Measurements from ENCODE around the gene SPIN1.
"Not testable (repeated sequence)": the region's sequence is repeated elsewhere in the genome, so short reads cannot be mapped to it uniquely, and the experiment has no call there.

SPIN1 gene

GRCh38 chr9:88388203-88388885 is at the start of gene SPIN1:
Gene SPIN1 (plus strand): TSS chr9:88388444. CDS start chr9:88426540, 38,096 bp downstream.
- H3K4me1 Mint-ChIP-seq (ENCODE audit: low read depth) = peaks cover 46% of the 10 kb centered on the region
- no peaks in the 10 kb centered on the region for H3K36me3 Mint-ChIP-seq (ENCODE audit: low read depth)
- peak within 1 kb of the TSS; percentile 93 for H3K4me3 Mint-ChIP-seq
- no peaks in the 10 kb centered on the region for H3K9me3 Mint-ChIP-seq
- H3K27me3 Mint-ChIP-seq = no peaks in the 10 kb centered on the region
- H3K27ac Mint-ChIP-seq = peak within 1 kb of the TSS; percentile 95

GRCh38 chr9:88339317-88339716 is 48.9 kb upstream of the SPIN1 start:
- Mint-ChIP-seq H3K4me1 (ENCODE audit: low read depth) (peaks cover 4% of the 10 kb centered on the region), H3K9me3 (no peaks in the 10 kb centered on the region), H3K27ac (no peak overlapping the region), H3K36me3 (ENCODE audit: low read depth) (no peaks in the 10 kb centered on the region), H3K27me3 (no peaks in the 10 kb centered on the region), H3K4me3 (no peak overlapping the region)

- no peak overlapping the region for H3K4me3 Mint-ChIP-seq
- H3K27me3 Mint-ChIP-seq = no peaks in the 10 kb centered on the region
- no peak overlapping the region for H3K27ac Mint-ChIP-seq
- H3K9me3 Mint-ChIP-seq = no peaks in the 10 kb centered on the region
- H3K36me3 Mint-ChIP-seq (ENCODE audit: low read depth) = no peaks in the 10 kb centered on the region
- H3K4me1 Mint-ChIP-seq (ENCODE audit: low read depth) = peaks cover 4% of the 10 kb centered on the region
These were observed 46.0 kb upstream of the SPIN1 start for GRCh38 chr9:88342246-88342645.

- Mint-ChIP-seq H3K27me3 (no peaks in the 10 kb centered on the region), H3K4me3 (no peak overlapping the region), H3K27ac (no peak overlapping the region), H3K9me3 (no peaks in the 10 kb centered on the region), H3K4me1 (ENCODE audit: low read depth) (peaks cover 4% of the 10 kb centered on the region), H3K36me3 (ENCODE audit: low read depth) (no peaks in the 10 kb centered on the region)
These were observed 44.2 kb upstream of the SPIN1 start for GRCh38 chr9:88344013-88344412.

- not testable (repeated sequence) for H3K36me3 Mint-ChIP-seq (ENCODE audit: low read depth); H3K4me3 Mint-ChIP-seq; H3K9me3 Mint-ChIP-seq; H3K4me1 Mint-ChIP-seq (ENCODE audit: low read depth); H3K27ac Mint-ChIP-seq; H3K27me3 Mint-ChIP-seq
These were observed 37.9 kb upstream of the SPIN1 start for GRCh38 chr9:88350354-88350753.

- H3K36me3 Mint-ChIP-seq (ENCODE audit: low read depth) = no peaks in the 10 kb centered on the region
- peaks cover 16% of the 10 kb centered on the region for H3K9me3 Mint-ChIP-seq
- no peak overlapping the region for H3K27ac Mint-ChIP-seq
- H3K4me3 Mint-ChIP-seq = no peak overlapping the region
- no peaks in the 10 kb centered on the region for H3K27me3 Mint-ChIP-seq
- H3K4me1 Mint-ChIP-seq (ENCODE audit: low read depth) = no peaks in the 10 kb centered on the region
These were observed 33.1 kb upstream of the SPIN1 start for GRCh38 chr9:88355166-88355565.

- H3K36me3 Mint-ChIP-seq (ENCODE audit: low read depth); H3K27ac Mint-ChIP-seq; H3K4me3 Mint-ChIP-seq; H3K27me3 Mint-ChIP-seq; H3K4me1 Mint-ChIP-seq (ENCODE audit: low read depth): not testable (repeated sequence)
- H3K9me3 Mint-ChIP-seq = peaks cover 16% of the 10 kb centered on the region
These were observed 31.0 kb upstream of the SPIN1 start for GRCh38 chr9:88357250-88357649.

- Mint-ChIP-seq H3K4me1 (ENCODE audit: low read depth) (no peaks in the 10 kb centered on the region), H3K27me3 (no peaks in the 10 kb centered on the region), H3K4me3 (no peak overlapping the region), H3K27ac (no peak overlapping the region), H3K36me3 (ENCODE audit: low read depth) (no peaks in the 10 kb centered on the region), H3K9me3 (peaks cover 16% of the 10 kb centered on the region)
These were observed 29.5 kb upstream of the SPIN1 start for GRCh38 chr9:88358723-88359122.

GRCh38 chr9:88359974-88360373 is 28.3 kb upstream of the SPIN1 start:
- H3K36me3 Mint-ChIP-seq (ENCODE audit: low read depth) = no peaks in the 10 kb centered on the region
- no peak overlapping the region for H3K27ac Mint-ChIP-seq
- no peaks in the 10 kb centered on the region for H3K4me1 Mint-ChIP-seq (ENCODE audit: low read depth)
- H3K27me3 Mint-ChIP-seq = no peaks in the 10 kb centered on the region
- no peak overlapping the region for H3K4me3 Mint-ChIP-seq
- H3K9me3 Mint-ChIP-seq = peaks cover 10% of the 10 kb centered on the region

- no peak overlapping the region for H3K27ac Mint-ChIP-seq
- H3K4me3 Mint-ChIP-seq = no peak overlapping the region
- peaks cover 5% of the 10 kb centered on the region for H3K36me3 Mint-ChIP-seq (ENCODE audit: low read depth)
- peaks cover 20% of the 10 kb centered on the region for H3K9me3 Mint-ChIP-seq
- no peaks in the 10 kb centered on the region for H3K4me1 Mint-ChIP-seq (ENCODE audit: low read depth)
- no peaks in the 10 kb centered on the region for H3K27me3 Mint-ChIP-seq
These were observed 25.6 kb upstream of the SPIN1 start for GRCh38 chr9:88362681-88363080.

GRCh38 chr9:88363661-88364060 is 24.6 kb upstream of the SPIN1 start:
- H3K27me3 Mint-ChIP-seq = no peaks in the 10 kb centered on the region
- peaks cover 25% of the 10 kb centered on the region for H3K9me3 Mint-ChIP-seq
- no peak overlapping the region for H3K27ac Mint-ChIP-seq
- H3K4me3 Mint-ChIP-seq = no peak overlapping the region
- no peaks in the 10 kb centered on the region for H3K4me1 Mint-ChIP-seq (ENCODE audit: low read depth)
- H3K36me3 Mint-ChIP-seq (ENCODE audit: low read depth) = peaks cover 5% of the 10 kb centered on the region

- no peak overlapping the region for H3K4me3 Mint-ChIP-seq
- H3K27me3 Mint-ChIP-seq = no peaks in the 10 kb centered on the region
- H3K4me1 Mint-ChIP-seq (ENCODE audit: low read depth) = no peaks in the 10 kb centered on the region
- peaks cover 5% of the 10 kb centered on the region for H3K36me3 Mint-ChIP-seq (ENCODE audit: low read depth)
- H3K9me3 Mint-ChIP-seq = peaks cover 23% of the 10 kb centered on the region
- no peak overlapping the region for H3K27ac Mint-ChIP-seq
These were observed 23.5 kb upstream of the SPIN1 start for GRCh38 chr9:88364706-88365105.

- Mint-ChIP-seq H3K4me3 (no peak overlapping the region), H3K4me1 (ENCODE audit: low read depth) (no peaks in the 10 kb centered on the region), H3K27me3 (no peaks in the 10 kb centered on the region), H3K9me3 (peaks cover 23% of the 10 kb centered on the region), H3K27ac (no peak overlapping the region), H3K36me3 (ENCODE audit: low read depth) (peaks cover 5% of the 10 kb centered on the region)
These were observed 17.9 kb upstream of the SPIN1 start for GRCh38 chr9:88370346-88370745.

- Mint-ChIP-seq H3K36me3 (ENCODE audit: low read depth) (no peaks in the 10 kb centered on the region), H3K9me3 (peaks cover 13% of the 10 kb centered on the region), H3K4me3 (no peak overlapping the region), H3K27ac (no peak overlapping the region), H3K4me1 (ENCODE audit: low read depth) (no peaks in the 10 kb centered on the region), H3K27me3 (no peaks in the 10 kb centered on the region)
These were observed 16.1 kb upstream of the SPIN1 start for GRCh38 chr9:88372103-88372654.

GRCh38 chr9:88373045-88373444 is 15.2 kb upstream of the SPIN1 start:
- H3K27ac Mint-ChIP-seq = no peak overlapping the region
- H3K36me3 Mint-ChIP-seq (ENCODE audit: low read depth) = no peaks in the 10 kb centered on the region
- peaks cover 7% of the 10 kb centered on the region for H3K9me3 Mint-ChIP-seq
- H3K4me1 Mint-ChIP-seq (ENCODE audit: low read depth) = no peaks in the 10 kb centered on the region
- peaks cover 3% of the 10 kb centered on the region for H3K27me3 Mint-ChIP-seq
- no peak overlapping the region for H3K4me3 Mint-ChIP-seq

GRCh38 chr9:88378317-88378716 is 9.9 kb upstream of the SPIN1 start:
- Mint-ChIP-seq H3K27me3 (peaks cover 3% of the 10 kb centered on the region), H3K4me3 (no peak overlapping the region), H3K27ac (no peak overlapping the region), H3K9me3 (no peaks in the 10 kb centered on the region), H3K36me3 (ENCODE audit: low read depth) (no peaks in the 10 kb centered on the region), H3K4me1 (ENCODE audit: low read depth) (no peaks in the 10 kb centered on the region)

Measured in stimulated activated naive CD8-positive, alpha-beta T cell treated with anti-CD3 and anti-CD28 coated beads, Interleukin-15, Interleukin-2, amounts not matched to agents 100 ng/mL and 50 ng/mL, for 24 hours (primary cell).